ENCODE data around the gene UBA6. TPM values are rescaled to one million over a fixed set of nuclear protein-coding genes. Genes with fewer than 3 reads are reported as not detected.

The UBA6 gene
- total RNA-seq, 1 donor from 2014 or later, result 69.6 TPM

- no peak for TF ChIP-seq CTCF (conservative IDR thresholded peaks at IDR 0.05)
- no peaks in the 10 kb centered on the region for H3K9me3 Mint-ChIP-seq
- no peaks in the 10 kb centered on the region for H3K36me3 Mint-ChIP-seq
- no peak overlapping the region for H3K4me3 Mint-ChIP-seq
- H3K27me3 Mint-ChIP-seq, result no peaks in the 10 kb centered on the region
- no peaks in the 10 kb centered on the region for H3K4me1 Mint-ChIP-seq (ENCODE audit: unreplicated experiment)
- no peak overlapping the region for H3K27ac Mint-ChIP-seq
- no peak for DNase-seq (ENCODE audit: extremely low spot score, unreplicated experiment)
These were observed 119.6 kb downstream of the UBA6 start for GRCh38 chr4:67581208-67581857.

- no peaks in the 10 kb centered on the region for H3K36me3 Mint-ChIP-seq
- no peak overlapping the region for H3K4me3 Mint-ChIP-seq
- no peaks in the 10 kb centered on the region for H3K9me3 Mint-ChIP-seq
- H3K4me1 Mint-ChIP-seq (ENCODE audit: unreplicated experiment), result peaks cover 1% of the 10 kb centered on the region
- H3K27me3 Mint-ChIP-seq, result no peaks in the 10 kb centered on the region
- DNase-seq (ENCODE audit: extremely low spot score, unreplicated experiment), result no peak
- TF ChIP-seq CTCF (conservative IDR thresholded peaks at IDR 0.05), result no peak
- no peak overlapping the region for H3K27ac Mint-ChIP-seq
These were observed 120.4 kb downstream of the UBA6 start for GRCh38 chr4:67580577-67580976.

- Mint-ChIP-seq H3K9me3 (no peaks in the 10 kb centered on the region), H3K4me3 (no peak overlapping the region), H3K36me3 (no peaks in the 10 kb centered on the region), H3K27me3 (no peaks in the 10 kb centered on the region), H3K27ac (no peak overlapping the region), H3K4me1 (ENCODE audit: unreplicated experiment) (peaks cover 7% of the 10 kb centered on the region)
- no peak for TF ChIP-seq CTCF (conservative IDR thresholded peaks at IDR 0.05)
- DNase-seq (ENCODE audit: extremely low spot score, unreplicated experiment), result no peak
These were observed 124.4 kb downstream of the UBA6 start for GRCh38 chr4:67576538-67576937.

DNA sequence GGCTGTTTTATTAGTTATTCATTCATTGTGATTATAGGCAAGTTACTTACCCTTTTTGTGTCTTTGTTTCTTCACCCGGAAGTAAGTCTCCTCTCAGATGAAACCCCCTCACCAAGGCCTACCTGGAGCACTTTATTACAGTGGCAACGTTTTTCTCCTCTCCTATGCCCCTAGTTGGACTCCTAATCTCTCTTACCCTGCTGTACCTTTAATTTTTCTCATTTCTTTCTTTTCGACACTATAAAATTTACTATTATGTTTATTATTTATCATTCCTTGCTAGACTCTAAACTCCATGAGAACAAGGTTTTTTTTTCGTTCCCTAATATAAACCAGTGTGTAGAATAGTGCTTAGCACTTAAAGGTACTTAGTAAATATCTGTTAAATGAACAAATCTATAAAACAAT lies 124.9 kb downstream of the UBA6 start:
- H3K4me3 Mint-ChIP-seq, result no peak overlapping the region
- H3K27me3 Mint-ChIP-seq, result no peaks in the 10 kb centered on the region
- no peak for TF ChIP-seq CTCF (conservative IDR thresholded peaks at IDR 0.05)
- no peak overlapping the region for H3K27ac Mint-ChIP-seq
- peaks cover 7% of the 10 kb centered on the region for H3K4me1 Mint-ChIP-seq (ENCODE audit: unreplicated experiment)
- DNase-seq (ENCODE audit: extremely low spot score, unreplicated experiment), result no peak
- H3K36me3 Mint-ChIP-seq, result no peaks in the 10 kb centered on the region
- no peaks in the 10 kb centered on the region for H3K9me3 Mint-ChIP-seq

DNA sequence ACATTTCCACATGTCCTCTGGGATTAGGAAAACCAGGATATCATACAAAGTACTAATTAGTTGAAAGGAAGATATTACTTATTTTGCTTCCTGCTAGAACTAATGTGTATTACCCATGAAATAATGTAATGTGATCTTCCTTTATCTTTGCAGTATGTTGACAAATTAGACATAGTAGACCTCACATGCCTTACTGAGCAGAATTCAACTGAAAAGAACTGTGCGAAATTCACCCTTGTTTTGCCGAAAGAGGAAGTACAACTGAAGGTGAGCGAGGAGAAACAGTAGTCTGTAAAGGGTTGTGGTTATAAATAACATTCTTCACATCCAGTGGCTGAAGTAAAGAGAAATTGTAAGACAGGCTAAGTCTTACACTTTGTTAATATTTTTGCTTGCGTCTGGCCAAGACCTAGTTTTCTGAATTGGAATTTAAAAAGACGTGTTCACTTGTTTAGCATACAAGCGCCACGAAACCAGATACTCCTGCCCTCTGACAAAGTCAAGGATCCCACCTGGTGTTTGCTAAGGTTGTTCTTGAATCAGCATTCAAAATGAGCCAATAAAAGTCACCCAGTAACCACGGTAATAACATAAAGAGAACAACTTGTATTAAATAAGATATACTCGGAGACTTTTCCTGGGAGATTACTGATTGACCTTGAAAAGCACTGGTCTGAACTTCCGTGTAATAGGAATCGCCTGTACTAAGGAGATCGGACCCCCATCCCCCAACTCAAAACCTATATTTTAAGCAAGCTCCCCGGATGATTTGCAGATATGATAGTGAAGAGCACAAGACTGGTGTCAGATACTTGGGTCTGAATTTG lies 125.5 kb downstream of the UBA6 start:
- DNase-seq (ENCODE audit: extremely low spot score, unreplicated experiment), result no peak
- Mint-ChIP-seq H3K4me3 (no peak overlapping the region), H3K27ac (no peak overlapping the region), H3K36me3 (no peaks in the 10 kb centered on the region), H3K27me3 (no peaks in the 10 kb centered on the region), H3K9me3 (no peaks in the 10 kb centered on the region), H3K4me1 (ENCODE audit: unreplicated experiment) (peaks cover 7% of the 10 kb centered on the region)
- TF ChIP-seq CTCF (conservative IDR thresholded peaks at IDR 0.05), result no peak

All from type B pancreatic cell (in vitro differentiated cells).